Measurements from ENCODE around the gene PITPNB. TPM values are rescaled to one million over a fixed set of nuclear protein-coding genes. Genes with fewer than 3 reads are reported as not detected.

PITPNB gene
- total RNA-seq, 4 donors from 2014 or later, result 34.7 to 47.6 (median 40.4) TPM

- peak overlapping the region; percentile 67 for H3K27ac ChIP-seq
- no peaks in the 10 kb centered on the region for H3K9me3 ChIP-seq
- no peak for DNase-seq (ENCODE audit: low spot score in 2 of 2)
- 38% methylated on average over 21 of the region's 35 CpGs for WGBS
- peaks cover 21% of the 10 kb centered on the region for H3K27me3 ChIP-seq
- peaks cover 36% of the 10 kb centered on the region for H3K4me1 ChIP-seq
- TF ChIP-seq CTCF (IDR thresholded peaks at IDR 0.05) (no peak), EP300 (IDR thresholded peaks at IDR 0.05) (no peak), POLR2A (IDR thresholded peaks at IDR 0.05) (no peak), POLR2AphosphoS5 (IDR thresholded peaks at IDR 0.05) (no peak)
- no peaks in the 10 kb centered on the region for H3K36me3 ChIP-seq
- peak overlapping the region; percentile 85 for H3K4me3 ChIP-seq
Measured at GRCh38 chr22:27802346-27803073, 116.5 kb downstream of the PITPNB start.

Other genes with a start within 250 kb of the PITPNB start
- 1 to 10 TPM; 1.7 to 6.5 (median 4.1) TPM for gene MN1, start 117.5 kb downstream of the PITPNB start, total RNA-seq

Measured in suprapubic skin (tissue), 4 donors.